Measurements from ENCODE around the gene C17orf113.

Gene C17orf113

DNA sequence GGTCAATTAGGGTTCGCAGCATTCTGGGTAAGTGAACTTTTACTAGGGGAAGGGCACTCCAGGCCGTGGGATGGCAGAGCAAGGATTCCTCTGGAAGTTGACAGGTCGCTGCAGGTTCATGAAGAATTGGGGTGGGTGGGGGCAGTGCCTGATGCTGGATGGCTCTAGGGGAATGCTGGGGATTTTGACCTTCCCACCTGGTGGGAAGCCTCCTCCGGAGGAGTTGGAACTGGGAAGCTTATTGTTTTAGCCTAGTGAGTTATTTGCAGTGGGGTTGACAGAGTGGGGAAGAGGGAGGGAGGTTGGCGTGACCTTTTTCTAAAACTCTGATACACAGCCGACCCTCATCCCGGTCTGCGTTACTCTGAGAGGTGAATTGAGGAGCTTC, 606 bp upstream of the C17orf113 start:
- no peaks in the 10 kb centered on the region for H3K4me1 ChIP-seq (ENCODE audit: control insufficient read depth, low read length)
- H3K9me3 ChIP-seq (ENCODE audit: control insufficient read depth, insufficient read depth, low read length): peaks cover under 1% of the 10 kb centered on the region; the same call in 1 of the 2 replicates
- no peak overlapping the region for H3K4me2 ChIP-seq (ENCODE audit: low read length)
- no peak overlapping the region for H3K4me3 ChIP-seq (ENCODE audit: low read length)
- H3K79me2 ChIP-seq (ENCODE audit: control insufficient read depth, low read length): no peaks in the 10 kb centered on the region
- H4K20me1 ChIP-seq (ENCODE audit: control insufficient read depth, insufficient read depth, low read depth, low read length): no peaks in the 10 kb centered on the region
- no peaks in the 10 kb centered on the region for H3K36me3 ChIP-seq (ENCODE audit: control insufficient read depth, low read length)
- no peaks in the 10 kb centered on the region for H3F3A ChIP-seq (ENCODE audit: control insufficient read depth, insufficient read depth)
- TF ChIP-seq, protein P1, sequence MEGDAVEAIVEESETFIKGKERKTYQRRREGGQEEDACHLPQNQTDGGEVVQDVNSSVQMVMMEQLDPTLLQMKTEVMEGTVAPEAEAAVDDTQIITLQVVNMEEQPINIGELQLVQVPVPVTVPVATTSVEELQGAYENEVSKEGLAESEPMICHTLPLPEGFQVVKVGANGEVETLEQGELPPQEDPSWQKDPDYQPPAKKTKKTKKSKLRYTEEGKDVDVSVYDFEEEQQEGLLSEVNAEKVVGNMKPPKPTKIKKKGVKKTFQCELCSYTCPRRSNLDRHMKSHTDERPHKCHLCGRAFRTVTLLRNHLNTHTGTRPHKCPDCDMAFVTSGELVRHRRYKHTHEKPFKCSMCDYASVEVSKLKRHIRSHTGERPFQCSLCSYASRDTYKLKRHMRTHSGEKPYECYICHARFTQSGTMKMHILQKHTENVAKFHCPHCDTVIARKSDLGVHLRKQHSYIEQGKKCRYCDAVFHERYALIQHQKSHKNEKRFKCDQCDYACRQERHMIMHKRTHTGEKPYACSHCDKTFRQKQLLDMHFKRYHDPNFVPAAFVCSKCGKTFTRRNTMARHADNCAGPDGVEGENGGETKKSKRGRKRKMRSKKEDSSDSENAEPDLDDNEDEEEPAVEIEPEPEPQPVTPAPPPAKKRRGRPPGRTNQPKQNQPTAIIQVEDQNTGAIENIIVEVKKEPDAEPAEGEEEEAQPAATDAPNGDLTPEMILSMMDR (IDR thresholded peaks at IDR 0.05; ENCODE audit: low read depth, low read length, poor library complexity, severe bottlenecking): no peak
- peaks cover 65% of the 10 kb centered on the region for H3K27me3 ChIP-seq (ENCODE audit: control insufficient read depth, low read length)
- no peaks in the 10 kb centered on the region for H3K9me2 ChIP-seq (replicated peaks; ENCODE audit: control insufficient read depth, low read length)
- no peak overlapping the region for H3K27ac ChIP-seq (ENCODE audit: low read depth, low read length)

DNA sequence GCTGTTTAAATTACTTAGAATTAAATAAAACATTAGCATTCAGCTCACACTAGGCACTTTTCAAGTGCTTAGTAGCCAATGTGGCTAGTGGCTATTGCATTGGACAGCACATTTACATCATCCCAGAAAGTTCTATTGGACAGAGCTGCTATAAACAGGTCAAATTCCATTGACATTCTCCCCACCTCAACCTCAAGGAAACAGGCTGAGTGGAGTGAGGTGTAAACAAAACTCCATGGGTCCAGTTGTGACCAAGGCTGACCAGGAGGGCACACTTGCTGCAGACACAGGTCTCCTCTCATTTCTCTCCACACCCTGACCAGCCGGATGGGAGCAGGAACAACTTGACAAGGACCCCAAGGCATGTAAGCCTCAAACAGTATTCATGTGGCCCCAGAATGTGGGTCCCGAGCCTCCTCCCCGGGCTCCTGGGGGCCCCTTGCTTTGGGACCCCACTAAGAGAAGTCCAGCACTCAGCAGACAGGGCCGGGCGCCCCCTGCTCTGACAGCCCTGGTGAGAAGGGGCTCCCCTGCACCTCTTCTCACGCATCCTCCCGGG, 488 bp downstream of the C17orf113 start:
- Histone ChIP-seq H4K20me1 (ENCODE audit: control insufficient read depth, insufficient read depth, low read depth, low read length) (no peaks in the 10 kb centered on the region), H3K4me1 (ENCODE audit: control insufficient read depth, low read length) (no peaks in the 10 kb centered on the region), H3K4me2 (ENCODE audit: low read length) (peak overlapping the region; percentile 28), H3F3A (ENCODE audit: control insufficient read depth, insufficient read depth) (no peaks in the 10 kb centered on the region), H3K4me3 (ENCODE audit: low read length) (peak overlapping the region; percentile 4; the same call in 1 of the 2 replicates), H3K36me3 (ENCODE audit: control insufficient read depth, low read length) (no peaks in the 10 kb centered on the region), H3K79me2 (ENCODE audit: control insufficient read depth, low read length) (no peaks in the 10 kb centered on the region), H3K9me3 (ENCODE audit: control insufficient read depth, insufficient read depth, low read length) (no peaks in the 10 kb centered on the region), H3K27me3 (ENCODE audit: control insufficient read depth, low read length) (peaks cover 60% of the 10 kb centered on the region), H3K27ac (ENCODE audit: low read depth, low read length) (no peak overlapping the region), H3K9me2 (replicated peaks; ENCODE audit: control insufficient read depth, low read length) (no peaks in the 10 kb centered on the region)
- no peak for TF ChIP-seq EZH2phosphoT487 (IDR thresholded peaks at IDR 0.05; ENCODE audit: borderline replicate concordance, low read length)
- TF ChIP-seq, protein P1 (IDR thresholded peaks at IDR 0.05; ENCODE audit: low read depth, low read length, poor library complexity, severe bottlenecking): no peak

DNA sequence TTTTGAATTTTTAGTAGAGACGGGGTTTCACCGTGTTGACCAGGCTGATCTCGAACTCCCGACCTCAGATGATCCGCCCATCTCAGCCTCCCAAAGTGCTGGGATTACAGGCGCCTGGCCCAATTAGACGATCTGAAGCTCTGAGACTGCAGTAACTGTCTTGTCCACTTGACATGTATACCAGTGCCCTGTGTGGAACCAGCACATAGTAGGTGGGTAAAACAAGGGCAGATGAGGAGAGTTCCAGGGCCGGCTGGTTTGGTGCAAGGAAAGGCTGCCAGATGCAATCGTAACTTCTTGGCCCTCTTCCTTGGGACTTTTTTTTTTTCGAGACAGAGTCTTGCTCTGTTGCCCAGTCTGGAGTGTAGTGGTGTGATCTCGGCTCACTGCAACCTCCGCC, 3.1 kb downstream of the C17orf113 start:
- TF ChIP-seq, protein P1 (IDR thresholded peaks at IDR 0.05; ENCODE audit: low read depth, low read length, poor library complexity, severe bottlenecking): no peak
- TF ChIP-seq EZH2phosphoT487 (IDR thresholded peaks at IDR 0.05; ENCODE audit: borderline replicate concordance, low read length): no peak

More for the DNA sequence above, 3.1 kb downstream of the C17orf113 start:
- Histone ChIP-seq H3K4me1 (ENCODE audit: control insufficient read depth, low read length) (no peaks in the 10 kb centered on the region), H3F3A (ENCODE audit: control insufficient read depth, insufficient read depth) (no peaks in the 10 kb centered on the region), H3K4me2 (ENCODE audit: low read length) (no peak overlapping the region), H3K9me2 (replicated peaks; ENCODE audit: control insufficient read depth, low read length) (no peaks in the 10 kb centered on the region), H3K36me3 (ENCODE audit: control insufficient read depth, low read length) (no peaks in the 10 kb centered on the region), H3K9me3 (ENCODE audit: control insufficient read depth, insufficient read depth, low read length) (no peaks in the 10 kb centered on the region), H3K27ac (ENCODE audit: low read depth, low read length) (no peak overlapping the region), H3K4me3 (ENCODE audit: low read length) (no peak overlapping the region), H3K79me2 (ENCODE audit: control insufficient read depth, low read length) (no peaks in the 10 kb centered on the region), H3K27me3 (ENCODE audit: control insufficient read depth, low read length) (peaks cover 40% of the 10 kb centered on the region), H4K20me1 (ENCODE audit: control insufficient read depth, insufficient read depth, low read depth, low read length) (no peaks in the 10 kb centered on the region)

Measured in DOHH2 (cell line).